Subcutaneous adipose tissue (tissue), 4 donors: ENCODE measurements around the gene FHOD3. TPM values are rescaled to one million over a fixed set of nuclear protein-coding genes. Genes with fewer than 3 reads are reported as not detected.

Experiments
- total RNA-seq, 4 donors: library from RNA; depleted of rRNA; stranded (reverse); fragments of >200 nt; gene quantifications; one replicate each; pipeline ENCODE4 v1.1.0, GENCODE V29; 2016
- TF ChIP-seq, protein P1 (sequence below): fragments of 450-650 bp; IDR thresholded peaks from one replicate; pipeline ENCODE4 v1.5.1; 2016; ENCODE audit warnings: low read depth, mild to moderate bottlenecking, control low read depth, antibody characterized with exemption, moderate library complexity

The FHOD3 gene
- total RNA-seq, 4 donors from 2014 or later: 1.5 to 5.4 (median 3.3) TPM

DNA sequence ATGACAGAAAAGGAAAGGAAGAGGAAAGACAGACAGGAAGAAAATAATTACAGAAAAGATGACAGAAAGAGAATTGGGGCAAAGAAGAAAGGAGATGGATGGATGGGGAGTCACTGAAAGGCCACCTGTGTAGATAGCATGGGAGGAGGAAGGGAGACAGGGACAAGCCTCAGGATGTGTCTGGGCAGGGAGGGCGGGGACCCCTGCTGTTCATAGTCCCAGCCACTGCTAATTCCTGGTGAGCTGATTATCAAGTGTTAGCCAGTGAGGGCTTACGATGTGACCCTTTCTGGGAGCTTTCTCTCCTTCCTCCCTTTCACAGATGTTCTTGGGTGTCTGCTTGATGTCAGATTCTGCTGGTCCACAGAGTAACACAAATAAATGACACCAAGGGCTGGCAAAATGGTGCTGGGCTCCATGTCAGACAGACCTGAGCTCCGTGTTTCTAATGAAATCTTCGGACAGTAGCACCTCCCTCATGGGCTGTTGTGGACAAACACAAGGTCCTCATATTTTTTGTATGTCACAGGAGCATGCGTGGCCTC lies 13.6 kb downstream of the FHOD3 start:
- TF ChIP-seq, protein P1, sequence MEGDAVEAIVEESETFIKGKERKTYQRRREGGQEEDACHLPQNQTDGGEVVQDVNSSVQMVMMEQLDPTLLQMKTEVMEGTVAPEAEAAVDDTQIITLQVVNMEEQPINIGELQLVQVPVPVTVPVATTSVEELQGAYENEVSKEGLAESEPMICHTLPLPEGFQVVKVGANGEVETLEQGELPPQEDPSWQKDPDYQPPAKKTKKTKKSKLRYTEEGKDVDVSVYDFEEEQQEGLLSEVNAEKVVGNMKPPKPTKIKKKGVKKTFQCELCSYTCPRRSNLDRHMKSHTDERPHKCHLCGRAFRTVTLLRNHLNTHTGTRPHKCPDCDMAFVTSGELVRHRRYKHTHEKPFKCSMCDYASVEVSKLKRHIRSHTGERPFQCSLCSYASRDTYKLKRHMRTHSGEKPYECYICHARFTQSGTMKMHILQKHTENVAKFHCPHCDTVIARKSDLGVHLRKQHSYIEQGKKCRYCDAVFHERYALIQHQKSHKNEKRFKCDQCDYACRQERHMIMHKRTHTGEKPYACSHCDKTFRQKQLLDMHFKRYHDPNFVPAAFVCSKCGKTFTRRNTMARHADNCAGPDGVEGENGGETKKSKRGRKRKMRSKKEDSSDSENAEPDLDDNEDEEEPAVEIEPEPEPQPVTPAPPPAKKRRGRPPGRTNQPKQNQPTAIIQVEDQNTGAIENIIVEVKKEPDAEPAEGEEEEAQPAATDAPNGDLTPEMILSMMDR: no peak

DNA sequence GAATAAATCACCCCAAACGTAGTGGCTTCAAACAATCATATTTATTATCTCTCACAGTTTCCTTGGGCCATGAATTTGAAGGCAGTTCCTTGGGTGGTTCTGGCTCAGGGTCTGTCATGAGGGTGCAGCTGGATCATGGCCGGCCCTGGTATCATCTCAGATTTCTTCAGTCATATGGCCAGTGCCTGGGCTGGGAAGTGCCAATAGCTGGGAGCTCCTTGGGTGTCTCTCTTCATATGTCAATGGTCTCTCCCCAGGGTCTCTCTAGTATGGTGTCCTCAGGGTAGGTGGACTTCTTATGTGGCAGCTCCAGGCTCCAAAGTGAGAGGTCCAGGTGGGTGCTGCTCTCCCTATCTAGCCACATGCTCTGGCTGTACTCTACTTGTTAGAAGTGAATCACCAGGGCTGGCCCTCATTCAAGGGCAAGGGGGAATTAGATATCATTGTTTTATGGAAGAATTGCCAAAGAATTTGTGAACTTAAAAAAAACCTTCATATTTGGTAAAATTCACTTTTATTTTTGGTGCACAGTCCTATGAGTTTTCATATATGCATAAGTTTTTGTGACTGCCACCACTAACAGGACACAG lies 15.4 kb downstream of the FHOD3 start:
- TF ChIP-seq, protein P1: no peak

DNA sequence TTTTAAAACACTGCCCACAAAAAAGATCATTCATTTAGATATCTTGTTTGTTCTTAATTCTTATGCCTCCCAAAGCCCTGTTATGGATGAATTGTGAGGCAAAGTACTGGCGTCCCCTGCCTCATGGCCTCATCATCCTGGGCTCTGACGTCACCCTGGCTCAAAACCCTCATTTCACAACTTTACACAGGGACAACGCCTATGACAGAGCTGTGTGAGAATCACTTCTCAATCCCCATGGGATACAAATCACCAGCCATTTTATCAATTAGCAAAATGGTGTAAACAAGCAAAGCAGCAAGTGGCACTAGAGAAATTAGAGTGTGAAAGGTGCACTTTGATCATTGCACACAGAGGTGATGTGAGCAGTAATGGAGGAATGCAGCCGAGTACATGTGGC lies 16.6 kb downstream of the FHOD3 start:
- TF ChIP-seq, protein P1: no peak

DNA sequence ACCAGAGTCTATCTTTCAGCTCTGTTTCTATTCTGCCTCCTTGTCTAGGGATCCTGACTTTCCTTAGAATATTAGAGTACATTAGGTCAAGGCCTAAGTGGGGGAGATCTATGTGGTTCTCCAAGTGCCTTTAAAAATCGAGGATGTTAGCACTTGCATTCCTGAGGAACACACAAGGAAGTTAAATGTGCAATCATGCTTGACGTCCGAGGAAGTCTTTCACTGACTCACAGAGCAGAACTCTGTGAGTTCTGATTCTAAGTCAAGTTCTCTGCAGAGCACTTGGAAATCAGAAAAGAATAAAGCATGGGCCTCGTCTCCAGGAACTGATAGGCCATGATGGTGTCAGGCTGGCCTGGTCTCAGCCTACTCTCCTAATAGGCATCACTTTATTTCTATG lies 17.2 kb downstream of the FHOD3 start:
- TF ChIP-seq, protein P1: no peak

DNA sequence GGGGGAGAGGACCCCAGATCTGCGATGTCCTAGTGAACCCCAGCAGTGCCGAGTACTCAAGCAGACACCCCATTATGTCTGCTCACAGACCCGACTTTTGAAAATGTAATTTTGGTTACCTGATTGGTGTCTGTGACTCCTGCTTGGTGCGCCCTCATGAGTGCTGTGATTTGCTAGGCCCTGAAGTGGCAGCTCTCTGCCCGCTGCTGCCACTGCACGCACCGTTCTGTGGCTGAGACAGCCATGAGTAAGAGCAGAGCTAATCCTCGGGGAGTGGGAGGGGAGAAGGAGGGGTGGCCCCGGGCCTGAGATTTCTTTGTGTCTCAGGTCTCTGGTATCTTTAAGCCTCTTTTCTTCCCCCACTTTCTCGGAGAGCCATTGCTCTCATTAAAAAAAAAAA lies 18.2 kb downstream of the FHOD3 start:
- TF ChIP-seq, protein P1: no peak

DNA sequence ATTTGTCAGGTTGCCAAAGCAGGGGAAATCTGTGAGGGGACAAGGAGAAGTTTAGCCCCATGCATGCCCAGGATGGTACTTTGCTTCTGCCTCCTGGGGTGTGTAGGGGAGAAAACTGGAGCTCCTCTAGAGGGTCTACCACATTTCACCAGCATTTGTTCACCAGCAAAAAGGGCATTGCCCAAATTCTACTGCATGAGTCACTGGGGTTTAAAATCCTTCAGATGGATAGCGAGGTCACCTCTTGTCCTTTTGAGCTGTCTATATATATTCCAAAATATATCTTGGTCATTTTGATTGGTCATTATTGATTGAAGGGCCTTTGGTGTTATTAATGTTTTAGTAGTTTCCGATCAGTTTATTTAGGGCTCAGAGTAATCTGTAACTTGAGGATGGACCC lies 18.7 kb downstream of the FHOD3 start:
- TF ChIP-seq, protein P1: no peak

DNA sequence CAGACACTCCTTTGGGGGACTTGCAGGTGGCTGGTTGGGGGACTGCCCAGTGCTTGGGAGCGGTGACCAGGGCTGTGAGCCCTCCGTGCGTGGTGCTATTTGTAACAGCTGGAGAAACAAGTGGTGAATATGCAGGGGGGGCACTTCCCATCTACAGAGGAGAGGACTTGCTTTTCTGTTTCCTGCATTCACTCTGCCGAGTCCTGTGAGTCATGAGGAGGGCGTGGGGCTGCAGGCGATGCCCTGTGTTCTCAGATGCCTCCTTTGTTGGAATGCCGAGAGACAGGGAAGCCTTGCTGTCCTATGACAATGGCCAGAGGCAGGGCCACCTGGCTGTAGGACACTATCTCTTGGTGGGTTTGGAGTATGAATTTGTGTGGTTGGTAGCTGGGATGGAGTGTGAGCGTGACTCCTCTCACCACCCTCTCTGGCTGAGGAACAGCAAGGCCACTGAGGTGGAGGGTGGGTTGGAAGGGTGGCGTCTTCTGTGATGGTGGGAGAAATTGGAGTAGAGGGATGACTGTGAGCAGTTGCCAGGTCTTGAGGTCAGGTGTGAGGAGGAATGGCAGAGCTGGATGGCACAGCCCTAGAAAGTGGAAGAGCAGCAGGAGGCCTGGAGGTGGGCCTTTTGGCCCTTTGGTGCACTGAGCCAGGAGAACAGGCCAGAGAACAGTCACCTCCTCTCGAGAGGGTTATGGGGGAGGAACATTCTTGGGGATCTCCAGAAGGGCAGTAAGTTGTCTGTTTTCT lies 24.3 kb downstream of the FHOD3 start:
- TF ChIP-seq, protein P1: no peak
